ENCODE results near the gene DCTN5. TPM values are rescaled to one million over a fixed set of nuclear protein-coding genes. Genes with fewer than 3 reads are reported as not detected.

DCTN5 gene
- total RNA-seq, 4 donors from 2014 or later, result 14.9 to 58.0 (median 39.2) TPM

DNA sequence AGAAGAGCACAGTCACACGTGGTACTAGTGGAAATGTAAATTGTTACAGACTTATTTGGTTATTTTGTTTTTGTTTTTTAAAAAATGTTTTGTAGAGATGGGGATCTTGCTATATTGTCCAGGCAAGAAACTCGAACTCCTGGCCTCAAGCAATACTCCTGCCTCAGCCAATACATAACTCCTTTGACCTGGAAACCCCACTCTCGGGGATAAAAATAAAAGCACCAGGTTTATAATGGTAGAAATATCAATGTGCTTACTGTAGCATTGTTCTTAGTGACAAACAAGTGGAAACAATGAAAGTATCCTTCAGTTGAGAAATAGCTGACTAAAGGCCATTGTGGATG lies 83.5 kb downstream of the DCTN5 start:
- no peak for DNase-seq
- no peaks in the 10 kb centered on the region for H3K27me3 ChIP-seq
- no peak overlapping the region for H3K4me3 ChIP-seq
- H3K4me1 ChIP-seq, result no peaks in the 10 kb centered on the region
- TF ChIP-seq POLR2A (IDR thresholded peaks at IDR 0.05), result no peak
- TF ChIP-seq, protein P1, sequence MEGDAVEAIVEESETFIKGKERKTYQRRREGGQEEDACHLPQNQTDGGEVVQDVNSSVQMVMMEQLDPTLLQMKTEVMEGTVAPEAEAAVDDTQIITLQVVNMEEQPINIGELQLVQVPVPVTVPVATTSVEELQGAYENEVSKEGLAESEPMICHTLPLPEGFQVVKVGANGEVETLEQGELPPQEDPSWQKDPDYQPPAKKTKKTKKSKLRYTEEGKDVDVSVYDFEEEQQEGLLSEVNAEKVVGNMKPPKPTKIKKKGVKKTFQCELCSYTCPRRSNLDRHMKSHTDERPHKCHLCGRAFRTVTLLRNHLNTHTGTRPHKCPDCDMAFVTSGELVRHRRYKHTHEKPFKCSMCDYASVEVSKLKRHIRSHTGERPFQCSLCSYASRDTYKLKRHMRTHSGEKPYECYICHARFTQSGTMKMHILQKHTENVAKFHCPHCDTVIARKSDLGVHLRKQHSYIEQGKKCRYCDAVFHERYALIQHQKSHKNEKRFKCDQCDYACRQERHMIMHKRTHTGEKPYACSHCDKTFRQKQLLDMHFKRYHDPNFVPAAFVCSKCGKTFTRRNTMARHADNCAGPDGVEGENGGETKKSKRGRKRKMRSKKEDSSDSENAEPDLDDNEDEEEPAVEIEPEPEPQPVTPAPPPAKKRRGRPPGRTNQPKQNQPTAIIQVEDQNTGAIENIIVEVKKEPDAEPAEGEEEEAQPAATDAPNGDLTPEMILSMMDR (IDR thresholded peaks at IDR 0.05), result no peak
- H3K36me3 ChIP-seq, result no peaks in the 10 kb centered on the region
- no peak overlapping the region for H3K27ac ChIP-seq
- no peaks in the 10 kb centered on the region for H3K9me3 ChIP-seq

DNA sequence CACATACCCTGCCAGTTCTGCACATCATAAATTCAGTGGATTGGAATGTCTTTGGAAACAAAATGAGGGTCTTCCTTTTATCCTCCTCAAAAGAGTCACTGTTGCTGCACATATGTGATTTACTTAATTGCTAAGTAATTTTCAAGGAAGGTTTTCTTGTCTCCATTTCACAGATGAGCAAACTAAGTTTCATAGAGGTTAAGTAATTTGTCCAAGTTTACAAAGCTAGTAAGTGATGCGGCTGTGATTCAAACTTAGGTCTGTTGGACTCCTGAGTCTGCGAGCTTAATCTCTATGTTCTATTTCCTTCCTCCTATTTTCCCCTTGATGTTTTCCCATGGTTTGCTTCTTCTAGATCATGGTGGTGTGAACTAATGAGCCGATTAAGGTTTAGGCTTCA lies 85.4 kb downstream of the DCTN5 start:
- H3K4me1 ChIP-seq, result no peaks in the 10 kb centered on the region
- no peaks in the 10 kb centered on the region for H3K27me3 ChIP-seq
- H3K27ac ChIP-seq, result no peak overlapping the region
- no peak overlapping the region for H3K4me3 ChIP-seq
- no peak for DNase-seq
- H3K9me3 ChIP-seq, result no peaks in the 10 kb centered on the region
- TF ChIP-seq, protein P1 (IDR thresholded peaks at IDR 0.05), result no peak
- H3K36me3 ChIP-seq, result no peaks in the 10 kb centered on the region

Other genes with a start within 250 kb of the DCTN5 start
- gene COG7, start 188.3 kb upstream of the DCTN5 start, total RNA-seq, result 10 to 100 TPM; 20.1 to 81.7 (median 50.4) TPM
- gene GGA2, start 131.0 kb upstream of the DCTN5 start, total RNA-seq, result 100 to 1,000 TPM in 1 of 4 donors, 10 to 100 TPM in 3; 13.8 to 254 (median 54.7) TPM
- gene EARS2, start 84.1 kb upstream of the DCTN5 start, total RNA-seq, result 10 to 100 TPM; 13.8 to 37.4 (median 28.0) TPM
- gene UBFD1, start 83.7 kb upstream of the DCTN5 start, total RNA-seq, result 10 to 100 TPM; 19.4 to 90.8 (median 37.9) TPM
- gene NDUFAB1, start 45.1 kb upstream of the DCTN5 start, total RNA-seq, result 100 to 1,000 TPM in 1 of 4 donors, 10 to 100 TPM in 3; 49.4 to 115 (median 92.8) TPM
- gene PALB2, start 156 bp upstream of the DCTN5 start, total RNA-seq, result 10 to 100 TPM; 15.6 to 27.8 (median 19.3) TPM
- 10 to 100 TPM; 10.9 to 40.4 (median 11.9) TPM for gene PLK1, start 37.4 kb downstream of the DCTN5 start, total RNA-seq
- 100 to 1,000 TPM in 2 of 4 donors, 10 to 100 TPM in 2; 70.1 to 149 (median 92.3) TPM for gene ERN2, start 71.8 kb downstream of the DCTN5 start, total RNA-seq
- 100 to 1,000 TPM in 3 of 4 donors, 10 to 100 TPM in 1; 85.0 to 257 (median 166) TPM for gene CHP2, start 113.6 kb downstream of the DCTN5 start, total RNA-seq
- gene PRKCB, start 194.5 kb downstream of the DCTN5 start, total RNA-seq, result 10 to 100 TPM in 3 of 4 donors, 1 to 10 TPM in 1; 7.0 to 88.3 (median 15.9) TPM